ENCODE data around the gene SMG1. TPM values are rescaled to one million over a fixed set of nuclear protein-coding genes. Genes with fewer than 3 reads are reported as not detected.

Gene SMG1
- total and polyA plus RNA-seq, 10 of the 15 experiments (the other 5 are each of a cell fraction or from before 2014, with no cell fraction given), result 3.9 to 66.7 (median 37.0) TPM

- H3K9ac ChIP-seq (ENCODE audit: control insufficient read depth, insufficient read depth, low read length), result no peak overlapping the region
- DNase-seq (ENCODE audit: low read depth, low spot score) (no peak), FAIRE-seq (no peak), ATAC-seq (no peak)
- H3K4me2 ChIP-seq (ENCODE audit: control insufficient read depth, insufficient read depth), result no peak overlapping the region
- no peaks in the 10 kb centered on the region for H4K20me1 ChIP-seq (ENCODE audit: control insufficient read depth, insufficient read depth)
- ChIA-PET POLR2A (interaction anchor here (1.8 kb wide), 1 partner anchor 11 kb away, joined by 4 read pairs; no protein-coding TSS in a partner anchor), CTCF (interaction anchor here (0.8 to 2.8 kb wide), 6 partner anchors 8 to 141 kb away, joined by 3 to 16 read pairs (median 8); no protein-coding TSS in a partner anchor), SMC1A (ENCODE audit: uncharacterized antibody, unreplicated experiment) (interaction anchor here (0.7 to 1.6 kb wide), 3 partner anchors 9 to 14 kb away, joined by 3 to 8 read pairs (median 4); no protein-coding TSS in a partner anchor), RAD21 (ENCODE audit: unreplicated experiment) (interaction anchor here (4.0 kb wide), 1 partner anchor 13 kb away, joined by 20 read pairs; no protein-coding TSS in a partner anchor)
- intact Hi-C loops (cut with micrococcal nuclease; ENCODE audit: unreplicated experiment) (no loop called here), in situ Hi-C loops (cut with MboI) (no loop called here)
- H3K4me3 ChIP-seq, result no peak overlapping the region
- H3K27ac ChIP-seq (ENCODE audit: control insufficient read depth, insufficient read depth), result no peak overlapping the region
- no peaks in the 10 kb centered on the region for H3K36me3 ChIP-seq (ENCODE audit: control insufficient read depth in 2 of 2, insufficient read depth in 2 of 2, low read length in 1 of 2)
- peaks cover 8% of the 10 kb centered on the region for H3K4me1 ChIP-seq (ENCODE audit: control insufficient read depth, insufficient read depth, low read length)
- H3K9me3 ChIP-seq (replicated peaks; ENCODE audit: control insufficient read depth, insufficient read depth, low read length), result no peaks in the 10 kb centered on the region; the same call in 2 of the 3 replicates
- no peaks in the 10 kb centered on the region for H3K27me3 ChIP-seq (replicated peaks in 1 of 2; ENCODE audit: control insufficient read depth in 2 of 2, insufficient read depth in 2 of 2, low read length in 1 of 2)
- BruUV-seq (replicated peaks), result no TSS peak
- no peak overlapping the region for H2AFZ ChIP-seq (ENCODE audit: control insufficient read depth, low read depth, low read length)
- no peaks in the 10 kb centered on the region for H3K79me2 ChIP-seq (ENCODE audit: control insufficient read depth, insufficient read depth, low read length)
- WGBS (ENCODE audit: insufficient coverage, insufficient replicate concordance, low lambda C conversion rate, missing lambda C conversion rate), result 96% methylated on average over 7 of the region's 7 CpGs
- no peak for TF ChIP-seq ZBTB33 (IDR thresholded peaks at IDR 0.05)
- TF ChIP-seq CHD1 (IDR thresholded peaks at IDR 0.05; ENCODE audit: low read depth, low read length), result no peak
- no peak for TF ChIP-seq SREBF2 (IDR thresholded peaks at IDR 0.05; ENCODE audit: low read length)
- no peak for TF ChIP-seq EZH2 (IDR thresholded peaks at IDR 0.05; ENCODE audit: borderline replicate concordance, control insufficient read depth, low read depth, low read length)
- no peak for TF ChIP-seq ZBTB11 (CRISPR knock-in tag; IDR thresholded peaks at IDR 0.05)
- TF ChIP-seq KAT2A (conservative IDR thresholded peaks at IDR 0.05; ENCODE audit: control insufficient read depth, low read depth, low read length), result no peak
- TF ChIP-seq E2F8 (IDR thresholded peaks at IDR 0.05; ENCODE audit: low read depth, partially characterized antibody), result no peak
- TF ChIP-seq CREB1 (IDR thresholded peaks at IDR 0.05; ENCODE audit: low read depth), result no peak
- TF ChIP-seq E2F4 (IDR thresholded peaks at IDR 0.05; ENCODE audit: low read depth, low read length), result no peak
- no peak for TF ChIP-seq MXI1 (IDR thresholded peaks at IDR 0.05; ENCODE audit: low read depth, low read length)
- TF ChIP-seq RB1 (IDR thresholded peaks at IDR 0.05; ENCODE audit: borderline replicate concordance), result no peak
- TF ChIP-seq ATF3 (IDR thresholded peaks at IDR 0.05; ENCODE audit: borderline replicate concordance, extremely low read depth, low read depth, low read length), result no peak
Measured at GRCh38 chr16:18945233-18945632, 19.0 kb upstream of the SMG1 start.

All from GM12878 (cell line).